OCI-LY3 (cell line): ENCODE measurements around the gene THSD7B.

Experiments
- CTCF ChIP-seq: fragments of 200-600, 300-600 bp; sonication (generic); IDR thresholded peaks from 2 replicates; pipeline ENCODE4 v1.5.1; 2014; ENCODE audit warnings: antibody characterized with exemption, low read length, low read depth
- EZH2phosphoT487 ChIP-seq: fragments of 200-600 bp; shearing (Covaris generic); IDR thresholded peaks from 2 replicates; pipeline ENCODE4 v1.6.1; 2018; ENCODE audit warnings: antibody characterized with exemption, mixed run types, low read depth

GRCh38 chr2:136858656-136859055 is 93.3 kb downstream of the THSD7B start:
- TF ChIP-seq CTCF, result no peak
- no peak for TF ChIP-seq EZH2phosphoT487
